Renal pelvis (tissue), 4 donors: ENCODE results near the gene TRPT1. TPM values are rescaled to one million over a fixed set of nuclear protein-coding genes. Genes with fewer than 3 reads are reported as not detected.

Experiments
- DNase-seq: peaks from one replicate; pipeline ENCODE4 v3.0.0-alpha.2; 2013
- polyA plus RNA-seq, 3 donors: library from polyadenylated mRNA; unstranded; fragments of 120-200 nt; gene quantifications; one replicate each; pipeline ENCODE4 v1.2.1, GENCODE V29; 2013; ENCODE audit not compliant: insufficient read length in 3 of 3

TRPT1 gene
- polyA plus RNA-seq, 3 donors: 50.9 to 53.4 (median 51.8) TPM

GRCh38 chr11:64185175-64185692 lies 40.8 kb downstream of the TRPT1 start:
- no peak for DNase-seq

- DNase-seq: no peak
Observed at GRCh38 chr11:64183890-64184289, 42.1 kb downstream of the TRPT1 start.

- peak; percentile 76 for DNase-seq
Observed at GRCh38 chr11:64181506-64182411, 44.2 kb downstream of the TRPT1 start.

GRCh38 chr11:64180891-64181290 lies 45.1 kb downstream of the TRPT1 start:
- DNase-seq: no peak

GRCh38 chr11:64178951-64179639 lies 46.9 kb downstream of the TRPT1 start:
- DNase-seq: no peak

- DNase-seq: no peak
Observed at GRCh38 chr11:64178203-64178602, 47.8 kb downstream of the TRPT1 start.

GRCh38 chr11:64176751-64177150 lies 49.2 kb downstream of the TRPT1 start:
- DNase-seq: no peak

Other genes starting within 250 kb of the TRPT1 start
- gene OTUB1, start 239.7 kb downstream of the TRPT1 start, polyA plus RNA-seq: 100 to 1,000 TPM in 2 of 3 donors, 10 to 100 TPM in 1; 95.3 to 113 (median 110) TPM
- gene FLRT1, start 190.3 kb downstream of the TRPT1 start, polyA plus RNA-seq: 1 to 10 TPM; 3.3 to 4.0 (median 3.4) TPM
- 10 to 100 TPM; 15.2 to 18.9 (median 16.1) TPM for gene MACROD1, start 60.1 kb downstream of the TRPT1 start, polyA plus RNA-seq
- gene STIP1, start 40.0 kb downstream of the TRPT1 start, polyA plus RNA-seq: 100 to 1,000 TPM; 165 to 203 (median 189) TPM
- 1 to 10 TPM; 4.7 to 7.5 (median 5.9) TPM for gene FERMT3, start 19.5 kb downstream of the TRPT1 start, polyA plus RNA-seq
- gene NUDT22, start 88 bp upstream of the TRPT1 start, polyA plus RNA-seq: 10 to 100 TPM; 27.9 to 34.4 (median 30.1) TPM
- 10 to 100 TPM; 63.7 to 79.3 (median 69.9) TPM for gene DNAJC4, start 4.4 kb upstream of the TRPT1 start, polyA plus RNA-seq
- 100 to 1,000 TPM in 1 of 3 donors, 10 to 100 TPM in 2; 92.3 to 102 (median 92.6) TPM for gene VEGFB, start 8.4 kb upstream of the TRPT1 start, polyA plus RNA-seq
- gene FKBP2, start 14.9 kb upstream of the TRPT1 start, polyA plus RNA-seq: 100 to 1,000 TPM in 2 of 3 donors, 10 to 100 TPM in 1; 98.7 to 122 (median 101) TPM
- 10 to 100 TPM; 66.6 to 98.3 (median 90.5) TPM for gene PPP1R14B, start 20.8 kb upstream of the TRPT1 start, polyA plus RNA-seq
- 10 to 100 TPM; 13.7 to 17.7 (median 15.8) TPM for gene PLCB3, start 25.3 kb upstream of the TRPT1 start, polyA plus RNA-seq
- gene BAD, start 58.5 kb upstream of the TRPT1 start, polyA plus RNA-seq: 10 to 100 TPM; 51.8 to 67.3 (median 61.2) TPM
- 10 to 100 TPM; 44.0 to 46.2 (median 45.3) TPM for gene GPR137, start 59.7 kb upstream of the TRPT1 start, polyA plus RNA-seq
- gene KCNK4, start 65.1 kb upstream of the TRPT1 start, polyA plus RNA-seq: under 1 TPM in 1 of 3 donors, not detected in 2; 0.06 TPM
- gene CATSPERZ, start 74.2 kb upstream of the TRPT1 start, polyA plus RNA-seq: not detected
- gene ESRRA, start 79.3 kb upstream of the TRPT1 start, polyA plus RNA-seq: 10 to 100 TPM; 27.9 to 34.5 (median 30.8) TPM
- 100 to 1,000 TPM; 242 to 262 (median 252) TPM for gene TRMT112, start 91.4 kb upstream of the TRPT1 start, polyA plus RNA-seq
- gene PRDX5, start 91.9 kb upstream of the TRPT1 start, polyA plus RNA-seq: 100 to 1,000 TPM; 205 to 244 (median 225) TPM
- gene CCDC88B, start 114.0 kb upstream of the TRPT1 start, polyA plus RNA-seq: 1 to 10 TPM; 3.2 to 4.0 (median 3.4) TPM
- gene RPS6KA4, start 133.0 kb upstream of the TRPT1 start, polyA plus RNA-seq: 10 to 100 TPM; 13.2 to 15.7 (median 14.7) TPM